Measurements from ENCODE around the gene DCAF7.

GRCh38 chr17:63523253-63523855 is 26.9 kb upstream of the DCAF7 start, which contains the start of gene KCNH6:
- TF ChIP-seq SUZ12 (IDR thresholded peaks at IDR 0.05), result no peak
- no peak for TF ChIP-seq ELF4 (IDR thresholded peaks at IDR 0.05)
- no peak for TF ChIP-seq HDGF (IDR thresholded peaks at IDR 0.05; ENCODE audit: borderline replicate concordance)
- TF ChIP-seq PKNOX1 (IDR thresholded peaks at IDR 0.05), result no peak
- no peak for TF ChIP-seq BHLHE40 (IDR thresholded peaks at IDR 0.05; ENCODE audit: borderline replicate concordance)
- no peak for TF ChIP-seq CTBP1 (IDR thresholded peaks at IDR 0.05; ENCODE audit: borderline replicate concordance)
- no peak for TF ChIP-seq FOXM1 (IDR thresholded peaks at IDR 0.05; ENCODE audit: borderline replicate concordance)
- no peak for TF ChIP-seq ARNT (IDR thresholded peaks at IDR 0.05)
- no peak for TF ChIP-seq SP1 (IDR thresholded peaks at IDR 0.05)
- TF ChIP-seq TARDBP (IDR thresholded peaks at IDR 0.05), result no peak
- TF ChIP-seq LEF1 (IDR thresholded peaks at IDR 0.05; ENCODE audit: borderline replicate concordance), result no peak
